SK-N-SH (cell line): Measurements from ENCODE around the gene CRYBG2. TPM values are rescaled to one million over a fixed set of nuclear protein-coding genes. Genes with fewer than 3 reads are reported as not detected.

Source experiments
- CTCF ChIA-PET: fragments of 300-600, 350-600 bp; formaldehyde crosslinking; extraction: SDS; loops from one replicate; lab custom pipeline; 2021; lab: Yijun Ruan, JAX
- POLR2A ChIA-PET: fragments of 350-600 bp; sonication (Branson Sonifier 250); formaldehyde crosslinking; extraction: SDS; loops from one replicate; lab custom pipeline; 2020; ENCODE audit warnings: antibody characterized with exemption, inconsistent platforms; lab: Yijun Ruan, JAX
- DNase-seq: peaks from one replicate; pipeline ENCODE4 v3.0.0; 2012
- H2AFZ ChIP-seq: fragments of 200-600 bp; sonication (generic); 2 replicates; pipeline ENCODE4 v1.8.1; 2016; ENCODE audit warnings: antibody characterized with exemption, mild to moderate bottlenecking, low read depth
- H3F3A ChIP-seq: fragments of 200-600 bp; sonication (generic); replicated peaks from 2 replicates; pipeline ENCODE3; 2016; ENCODE audit warnings: antibody characterized with exemption, mild to moderate bottlenecking; ENCODE audit not compliant: insufficient read depth
- H3K27ac ChIP-seq, 2 experiments: fragments of 200-500 bp in 1 of 2; fragments of 200-600 bp in 1 of 2; sonication (Bioruptor generic) in 1 of 2; sonication (generic), shearing (Covaris generic) in 1 of 2; 2 replicates each; pipeline versions ENCODE4 v1.5.1 to v1.6.1; 2014 to 2016; ENCODE audit warnings: low read depth in 2 of 2, inconsistent platforms in 1 of 2, low read length in 1 of 2, mild to moderate bottlenecking in 1 of 2, mixed read lengths in 1 of 2
- H3K27me3 ChIP-seq: fragments of 200-600 bp; sonication (generic), shearing (Covaris generic); 2 replicates; pipeline ENCODE4 v1.6.1; 2016; ENCODE audit warnings: mixed run types; ENCODE audit not compliant: insufficient read depth
- H3K36me3 ChIP-seq, 2 experiments: fragments of 200-500 bp in 1 of 2; fragments of 200-600 bp in 1 of 2; sonication (Bioruptor generic) in 1 of 2; sonication (generic) in 1 of 2; replicated peaks in 1 of 2; 2 replicates each; pipeline versions ENCODE3 to v1.5.1; 2014 to 2016; ENCODE audit warnings: low read length in 1 of 2, mild to moderate bottlenecking in 1 of 2; ENCODE audit not compliant: insufficient read depth in 2 of 2, control insufficient read depth in 1 of 2
- H3K4me1 ChIP-seq, 2 experiments: fragments of 200-500 bp in 1 of 2; fragments of 200-600 bp in 1 of 2; sonication (Bioruptor generic) in 1 of 2; sonication (generic), shearing (Covaris generic) in 1 of 2; 2 replicates each; pipeline versions ENCODE4 v1.5.1 to v1.6.1; 2014 to 2016; ENCODE audit warnings: low read depth in 1 of 2, low read length in 1 of 2, mixed run types in 1 of 2; ENCODE audit not compliant: insufficient read depth in 2 of 2, control insufficient read depth in 1 of 2
- H3K4me2 ChIP-seq: fragments of 200-600 bp; sonication (generic), shearing (Covaris generic); 2 replicates; pipeline ENCODE4 v1.6.1; 2017; ENCODE audit warnings: mixed run types
- H3K4me3 ChIP-seq, 2 experiments: fragments of 200-500 bp in 1 of 2; fragments of 200-600 bp in 1 of 2; sonication (Bioruptor generic) in 1 of 2; sonication (generic), shearing (Covaris generic) in 1 of 2; 2 replicates each; pipeline versions ENCODE4 v1.5.1 to v1.8.1; 2014 to 2016; ENCODE audit warnings: low read depth in 2 of 2, inconsistent platforms in 1 of 2, low read length in 1 of 2, mild to moderate bottlenecking in 1 of 2, mixed read lengths in 1 of 2, moderate library complexity in 1 of 2
- H3K79me2 ChIP-seq: fragments of 200-600 bp; sonication (generic); 2 replicates; pipeline ENCODE4 v1.8.1; 2017; ENCODE audit warnings: mild to moderate bottlenecking; ENCODE audit not compliant: insufficient read depth
- H3K9ac ChIP-seq: fragments of 200-600 bp; sonication (generic); 2 replicates; pipeline ENCODE4 v1.6.1; 2017; ENCODE audit warnings: mixed run types
- H3K9me2 ChIP-seq: fragments of 200-600 bp; sonication (generic); 2 replicates; pipeline ENCODE4 v1.6.1; 2017; ENCODE audit warnings: mixed run types
- H3K9me3 ChIP-seq: fragments of 200-600 bp; sonication (generic); 2 replicates; pipeline ENCODE4 v1.6.1; 2017; ENCODE audit warnings: mixed run types, mild to moderate bottlenecking, moderate library complexity
- H4K20me1 ChIP-seq: fragments of 200-600 bp; sonication (generic); 2 replicates; pipeline ENCODE4 v1.6.1; 2017; ENCODE audit warnings: mild to moderate bottlenecking, mixed run types; ENCODE audit not compliant: insufficient read depth
- CHD2 ChIP-seq: fragments of 150-350 bp; IDR thresholded peaks from 2 replicates; pipeline ENCODE4 v1.6.1; 2018; ENCODE audit warnings: low read length; ENCODE audit not compliant: partially characterized antibody
- EZH2phosphoT487 ChIP-seq: fragments of 200-600 bp; sonication (generic); IDR thresholded peaks from 2 replicates; pipeline ENCODE4 v1.6.1; 2017; ENCODE audit warnings: low read depth, mixed run types, mild to moderate bottlenecking, antibody characterized with exemption, moderate library complexity, borderline replicate concordance
- FOXJ3 ChIP-seq: sonication (generic); formaldehyde crosslinking; IDR thresholded peaks from 2 replicates; pipeline ENCODE4 v1.5.1; 2020; ENCODE audit warnings: mild to moderate bottlenecking, missing genetic modification reagents
- GABPA ChIP-seq: IDR thresholded peaks from 2 replicates; pipeline ENCODE4 v1.4.0; 2012; ENCODE audit warnings: low read depth, mild to moderate bottlenecking
- GATA2 ChIP-seq: sonication (generic); formaldehyde crosslinking; IDR thresholded peaks from 2 replicates; pipeline ENCODE4 v1.5.0; 2020; ENCODE audit warnings: mild to moderate bottlenecking, missing genetic modification reagents
- JUND ChIP-seq: IDR thresholded peaks from 2 replicates; pipeline ENCODE4 v1.4.0; 2012
- MXI1 ChIP-seq: IDR thresholded peaks from 2 replicates; pipeline ENCODE4 v1.6.1; 2012; ENCODE audit warnings: mild to moderate bottlenecking, low read depth, low read length, improper control_type of control experiment
- NRF1 ChIP-seq: IDR thresholded peaks from 2 replicates; pipeline ENCODE4 v1.6.1; 2012; ENCODE audit warnings: low read depth, mild to moderate bottlenecking, low read length
- POLR2AphosphoS5 ChIP-seq: IDR thresholded peaks from 2 replicates; pipeline ENCODE4 v1.6.1; 2012; ENCODE audit warnings: low read depth, low read length
- RAD21 ChIP-seq: IDR thresholded peaks from 2 replicates; pipeline ENCODE4 v1.6.1; 2012; ENCODE audit warnings: mild to moderate bottlenecking, low read length
- RCOR1 ChIP-seq: fragments of 150-350 bp; IDR thresholded peaks from 2 replicates; pipeline ENCODE4 v1.6.1; 2017; ENCODE audit warnings: antibody characterized with exemption, low read length
- RFX5 ChIP-seq: IDR thresholded peaks from 2 replicates; pipeline ENCODE4 v1.6.1; 2012; ENCODE audit warnings: mild to moderate bottlenecking, improper control_type of control experiment, low read length
- RXRA ChIP-seq: IDR thresholded peaks from 2 replicates; pipeline ENCODE4 v1.4.0; 2012; ENCODE audit warnings: low read depth, mild to moderate bottlenecking, borderline replicate concordance
- SIN3A ChIP-seq: IDR thresholded peaks from 2 replicates; pipeline ENCODE4 v1.6.1; 2012; ENCODE audit warnings: low read depth, mild to moderate bottlenecking, low read length, moderate library complexity, borderline replicate concordance
- SMC3 ChIP-seq: IDR thresholded peaks from 2 replicates; pipeline ENCODE4 v1.6.1; 2012; ENCODE audit warnings: low read depth, low read length, improper control_type of control experiment
- TAF1 ChIP-seq: IDR thresholded peaks from 2 replicates; pipeline ENCODE4 v1.6.1; 2012; ENCODE audit warnings: low read depth, mild to moderate bottlenecking, low read length, moderate library complexity, borderline replicate concordance
- TCF12 ChIP-seq: IDR thresholded peaks from 2 replicates; pipeline ENCODE4 v1.4.0; 2012
- TEAD4 ChIP-seq: IDR thresholded peaks from 2 replicates; pipeline ENCODE4 v1.4.0; 2012; ENCODE audit warnings: mild to moderate bottlenecking, borderline replicate concordance; ENCODE audit not compliant: insufficient read depth
- WGBS: methylation state at CpG from one replicate; pipeline ENCODE4 v1.1.6; 2017; ENCODE audit warnings: low lambda C conversion rate; 5-methylcytosine and 5-hydroxymethylcytosine counted together
- polyA plus RNA-seq, 3 experiments: library from polyadenylated mRNA; depleted of rRNA; stranded (reverse); fragments of >200 nt; gene quantifications; 2 replicates each; pipeline ENCODE4 v1.2.3, GENCODE V29; 2012
- TF ChIP-seq, protein P1 (sequence below): fragments of 150-350 bp; IDR thresholded peaks from 2 replicates; pipeline ENCODE4 v1.6.1; 2017; ENCODE audit warnings: antibody characterized with exemption, low read length, low read depth, borderline replicate concordance
- TF ChIP-seq, protein P2 (sequence below): IDR thresholded peaks from 2 replicates; pipeline ENCODE4 v1.4.0; 2012; ENCODE audit warnings: low read depth
- TF ChIP-seq, protein P3 (sequence below): IDR thresholded peaks from 2 replicates; pipeline ENCODE4; 2012

Gene CRYBG2
- polyA plus RNA-seq, 1 of the 3 experiments (the other 2 are of a cell fraction), result 0.08 TPM

DNA sequence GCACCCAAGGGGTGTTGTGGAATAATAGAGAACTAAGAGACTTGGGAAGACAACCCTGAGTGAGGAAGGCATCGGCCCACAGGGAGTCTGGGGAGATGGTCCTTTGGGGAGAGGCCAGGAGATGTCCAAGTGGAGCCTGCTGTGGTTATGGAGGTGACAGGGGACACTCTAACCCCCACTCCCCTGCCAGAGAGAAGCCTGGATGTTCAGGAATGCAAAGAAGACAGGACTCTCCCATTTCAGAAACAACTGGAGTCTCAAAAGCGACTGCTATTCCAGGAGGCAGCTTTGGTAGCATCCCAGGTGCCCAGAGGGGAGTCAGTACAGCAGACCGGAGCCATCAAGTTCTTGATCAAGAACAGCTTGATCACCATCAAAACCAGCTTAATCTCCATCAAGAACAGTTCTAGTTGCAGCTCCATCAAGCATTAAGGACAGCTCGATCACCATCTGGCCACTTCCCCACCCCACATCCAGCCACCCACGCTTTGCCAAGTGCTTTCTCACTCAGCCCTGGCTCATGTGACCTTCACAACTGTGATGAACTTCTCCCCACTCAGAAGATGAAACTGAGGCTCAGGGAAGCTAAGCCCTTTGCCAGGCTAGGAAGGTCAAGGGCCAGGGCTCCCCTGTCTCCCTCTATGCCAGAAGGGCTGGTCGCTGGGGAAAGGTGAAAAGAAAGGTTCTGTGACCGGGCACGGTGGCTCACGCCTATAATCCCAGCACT, 35.4 kb downstream of the CRYBG2 start:
- POLR2A ChIA-PET, result no interaction called here

DNA sequence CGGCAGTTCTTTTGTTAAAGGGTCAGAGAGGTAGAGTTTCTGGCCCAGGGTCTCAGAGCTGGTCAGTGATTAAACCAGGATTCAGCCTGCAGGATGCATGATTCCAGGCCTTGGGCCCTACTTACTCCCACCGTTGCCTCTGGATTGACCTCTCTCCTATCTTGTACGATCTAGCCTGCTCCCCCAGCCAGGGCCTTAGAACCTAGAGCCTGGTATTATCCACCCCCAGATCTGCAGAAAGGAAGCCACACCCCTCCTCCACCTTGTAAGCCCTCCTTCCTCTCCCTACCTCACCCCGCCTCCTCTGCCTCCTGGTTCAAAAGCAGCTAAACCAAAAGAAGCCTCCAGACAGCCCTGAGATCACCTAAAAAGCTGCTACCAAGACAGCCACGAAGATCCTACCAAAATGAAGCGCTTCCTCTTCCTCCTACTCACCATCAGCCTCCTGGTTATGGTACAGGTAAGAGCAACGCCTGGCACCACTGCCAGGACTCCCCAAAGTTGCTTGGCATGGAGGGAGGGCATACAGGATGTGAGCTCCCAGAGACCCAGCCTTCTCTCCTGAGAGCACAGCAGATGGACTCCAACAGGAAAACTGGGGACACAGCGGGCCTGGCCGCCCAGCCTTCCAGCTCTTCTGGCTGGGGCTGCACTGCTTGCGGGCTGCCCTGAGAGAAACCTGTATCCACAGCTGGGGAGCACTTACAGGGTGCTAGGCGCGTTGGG, 36.2 kb downstream of the CRYBG2 start, which contains the start of gene CD52:
Gene CD52 (plus strand): TSS at position 347 of the 726 bp plus-strand sequence. CDS start 60 bp downstream, at position 407.
- Histone ChIP-seq H3F3A (no peaks in the 10 kb centered on the region), H3K79me2 (no peaks in the 10 kb centered on the region), H3K4me3 (no peak within 1 kb of the TSS), H3K36me3 (no peaks in the 10 kb centered on the region), H3K9me2 (no peaks in the 10 kb centered on the region), H3K27ac (no peak within 1 kb of the TSS), H2AFZ (0 out of 2 replicates have a peak within 1 kb of the TSS, but pooled peaks have one; percentile 41), H3K9me3 (no peaks in the 10 kb centered on the region), H3K4me2 (no peak within 1 kb of the TSS), H4K20me1 (no peaks in the 10 kb centered on the region), H3K27me3 (peaks cover 8% of the 10 kb centered on the region; the same call in 1 of the 2 replicates), H3K9ac (no peak within 1 kb of the TSS), H3K4me1 (peaks cover 0 to 3% of the 10 kb centered on the region in 2 experiments; a peak in 1 of 4 replicates)
- no peak for TF ChIP-seq FOXJ3
- TF ChIP-seq TEAD4, result no peak
- no peak for TF ChIP-seq RCOR1
- TF ChIP-seq, protein P1, sequence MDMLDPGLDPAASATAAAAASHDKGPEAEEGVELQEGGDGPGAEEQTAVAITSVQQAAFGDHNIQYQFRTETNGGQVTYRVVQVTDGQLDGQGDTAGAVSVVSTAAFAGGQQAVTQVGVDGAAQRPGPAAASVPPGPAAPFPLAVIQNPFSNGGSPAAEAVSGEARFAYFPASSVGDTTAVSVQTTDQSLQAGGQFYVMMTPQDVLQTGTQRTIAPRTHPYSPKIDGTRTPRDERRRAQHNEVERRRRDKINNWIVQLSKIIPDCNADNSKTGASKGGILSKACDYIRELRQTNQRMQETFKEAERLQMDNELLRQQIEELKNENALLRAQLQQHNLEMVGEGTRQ, result no peak
- no peak for TF ChIP-seq EZH2phosphoT487
- no peak for TF ChIP-seq TAF1
- TF ChIP-seq, protein P2, sequence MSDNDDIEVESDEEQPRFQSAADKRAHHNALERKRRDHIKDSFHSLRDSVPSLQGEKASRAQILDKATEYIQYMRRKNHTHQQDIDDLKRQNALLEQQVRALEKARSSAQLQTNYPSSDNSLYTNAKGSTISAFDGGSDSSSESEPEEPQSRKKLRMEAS, result no peak
- TF ChIP-seq RXRA, result no peak
- no peak for TF ChIP-seq NRF1
- TF ChIP-seq, protein P3, sequence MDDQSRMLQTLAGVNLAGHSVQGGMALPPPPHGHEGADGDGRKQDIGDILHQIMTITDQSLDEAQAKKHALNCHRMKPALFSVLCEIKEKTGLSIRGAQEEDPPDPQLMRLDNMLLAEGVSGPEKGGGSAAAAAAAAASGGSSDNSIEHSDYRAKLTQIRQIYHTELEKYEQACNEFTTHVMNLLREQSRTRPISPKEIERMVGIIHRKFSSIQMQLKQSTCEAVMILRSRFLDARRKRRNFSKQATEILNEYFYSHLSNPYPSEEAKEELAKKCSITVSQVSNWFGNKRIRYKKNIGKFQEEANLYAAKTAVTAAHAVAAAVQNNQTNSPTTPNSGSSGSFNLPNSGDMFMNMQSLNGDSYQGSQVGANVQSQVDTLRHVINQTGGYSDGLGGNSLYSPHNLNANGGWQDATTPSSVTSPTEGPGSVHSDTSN, result no peak
- TF ChIP-seq POLR2AphosphoS5, result no peak
- TF ChIP-seq GABPA, result no peak
- no peak for TF ChIP-seq MXI1
- no peak for TF ChIP-seq SIN3A
- TF ChIP-seq GATA2, result no peak
- TF ChIP-seq CHD2, result no peak
- 82% methylated on average over 12 of the region's 12 CpGs for WGBS
- DNase-seq, result no peak
- CTCF ChIA-PET, result interaction anchor here (1.0 to 10.4 kb wide), 5 partner anchors 10 to 84 kb away, joined by 3 to 213 read pairs (median 4); partner anchors contain the start of genes CEP85 and SH3BGRL3
- POLR2A ChIA-PET, result no interaction called here

More for the DNA sequence above, 35.4 kb downstream of the CRYBG2 start:
- H3K27ac ChIP-seq, result no peak overlapping the region
- H2AFZ ChIP-seq, result no peak overlapping the region
- CTCF ChIA-PET, result interaction anchor here (1.0 to 10.4 kb wide), 5 partner anchors 11 to 85 kb away, joined by 3 to 213 read pairs (median 4); partner anchors contain the start of genes CEP85 and SH3BGRL3
- H3K27me3 ChIP-seq, result peaks cover 8% of the 10 kb centered on the region; the same call in 1 of the 2 replicates
- H3K79me2 ChIP-seq, result no peaks in the 10 kb centered on the region
- no peak overlapping the region for H3K9ac ChIP-seq
- no peaks in the 10 kb centered on the region for H4K20me1 ChIP-seq
- no peak for DNase-seq
- WGBS, result 75% methylated on average over 7 of the region's 9 CpGs
- H3K9me2 ChIP-seq, result no peaks in the 10 kb centered on the region
- H3K4me3 ChIP-seq, result no peak overlapping the region
- peaks cover 0 to 3% of the 10 kb centered on the region in 2 experiments; a peak in 1 of 4 replicates for H3K4me1 ChIP-seq
- H3K9me3 ChIP-seq, result no peaks in the 10 kb centered on the region
- no peak for TF ChIP-seq JUND
- TF ChIP-seq RFX5, result no peak
- TF ChIP-seq TAF1, result no peak
- no peak for TF ChIP-seq SMC3
- no peak for TF ChIP-seq EZH2phosphoT487
- TF ChIP-seq POLR2AphosphoS5, result no peak
- no peak for TF ChIP-seq RAD21
- TF ChIP-seq TCF12, result no peak
- TF ChIP-seq GATA2, result no peak
- TF ChIP-seq, protein P3, result no peak
- TF ChIP-seq TEAD4, result no peak
- no peaks in the 10 kb centered on the region for H3K36me3 ChIP-seq
- no peak overlapping the region for H3K4me2 ChIP-seq
- H3F3A ChIP-seq, result no peaks in the 10 kb centered on the region
